ENCODE measurements around the gene TCEANC2.

Gene TCEANC2

GRCh38 chr1:54122992-54123391 lies 69.6 kb downstream of the TCEANC2 start:
- TF ChIP-seq ZFX (IDR thresholded peaks at IDR 0.05; ENCODE audit: borderline replicate concordance) (no peak), CTCF (IDR thresholded peaks at IDR 0.05) (no peak)
- H3K27ac ChIP-seq = no peak overlapping the region

GRCh38 chr1:54124472-54124871 lies 71.1 kb downstream of the TCEANC2 start:
- H3K27ac ChIP-seq = no peak overlapping the region
- no peak for TF ChIP-seq CTCF (IDR thresholded peaks at IDR 0.05)
- TF ChIP-seq ZFX (IDR thresholded peaks at IDR 0.05; ENCODE audit: borderline replicate concordance) = no peak

GRCh38 chr1:54124906-54125305 lies 71.5 kb downstream of the TCEANC2 start:
- H3K27ac ChIP-seq = no peak overlapping the region
- TF ChIP-seq ZFX (IDR thresholded peaks at IDR 0.05; ENCODE audit: borderline replicate concordance) (no peak), CTCF (IDR thresholded peaks at IDR 0.05) (no peak)

GRCh38 chr1:54125386-54126070 lies 72.1 kb downstream of the TCEANC2 start:
- H3K27ac ChIP-seq = no peak overlapping the region
- no peak for TF ChIP-seq CTCF (IDR thresholded peaks at IDR 0.05)
- TF ChIP-seq ZFX (IDR thresholded peaks at IDR 0.05; ENCODE audit: borderline replicate concordance) = no peak

- no peak overlapping the region for H3K27ac ChIP-seq
- no peak for TF ChIP-seq ZFX (IDR thresholded peaks at IDR 0.05; ENCODE audit: borderline replicate concordance)
- no peak for TF ChIP-seq CTCF (IDR thresholded peaks at IDR 0.05)
These were observed 72.9 kb downstream of the TCEANC2 start for GRCh38 chr1:54126271-54126815.

GRCh38 chr1:54127594-54128300 lies 74.3 kb downstream of the TCEANC2 start:
- no peak overlapping the region for H3K27ac ChIP-seq
- no peak for TF ChIP-seq CTCF (IDR thresholded peaks at IDR 0.05)
- no peak for TF ChIP-seq ZFX (IDR thresholded peaks at IDR 0.05; ENCODE audit: borderline replicate concordance)

- H3K27ac ChIP-seq = no peak overlapping the region
- TF ChIP-seq CTCF (IDR thresholded peaks at IDR 0.05) (no peak), ZFX (IDR thresholded peaks at IDR 0.05; ENCODE audit: borderline replicate concordance) (no peak)
These were observed 76.5 kb downstream of the TCEANC2 start for GRCh38 chr1:54129858-54130257.
